GM12892 (cell line): ENCODE measurements around the gene DUSP5.

ENCODE experiments used
- DNase-seq: peaks from one replicate; pipeline ENCODE4 v3.0.0; 2011; ENCODE audit not compliant: insufficient read length
- FAIRE-seq: peaks from 2 replicates; lab custom pipeline; 2011; peaks lifted over from hg19 to GRCh38; lab: Jason Lieb, UNC
- POLR2A ChIP-seq: IDR thresholded peaks from 2 replicates; pipeline ENCODE4 v1.6.1; 2011; ENCODE audit warnings: low read depth, low read length, control low read depth
- POLR2AphosphoS5 ChIP-seq: IDR thresholded peaks from 2 replicates; pipeline ENCODE4 v1.6.1; 2011; ENCODE audit warnings: low read depth, low read length, control low read depth
- TAF1 ChIP-seq: IDR thresholded peaks from 2 replicates; pipeline ENCODE4 v1.6.1; 2011; ENCODE audit warnings: low read depth, mild to moderate bottlenecking, control low read depth, low read length, borderline replicate concordance

DUSP5 gene

GRCh38 chr10:110546499-110547110 is 48.9 kb downstream of the DUSP5 start:
- peak; percentile 24 for FAIRE-seq
- TF ChIP-seq POLR2A = no peak
- TF ChIP-seq TAF1 = no peak
- no peak for TF ChIP-seq POLR2AphosphoS5
- no peak for DNase-seq

GRCh38 chr10:110547139-110547761 is 49.5 kb downstream of the DUSP5 start:
- DNase-seq (no peak), FAIRE-seq (peak; percentile 90)
- no peak for TF ChIP-seq TAF1
- TF ChIP-seq POLR2AphosphoS5 = no peak
- TF ChIP-seq POLR2A = no peak

- FAIRE-seq (no peak), DNase-seq (no peak)
- no peak for TF ChIP-seq POLR2A
- no peak for TF ChIP-seq POLR2AphosphoS5
- TF ChIP-seq TAF1 = no peak
Measured at GRCh38 chr10:110548002-110548401, 50.3 kb downstream of the DUSP5 start.

- TF ChIP-seq TAF1 (no peak), POLR2A (no peak), POLR2AphosphoS5 (no peak)
- no peak for DNase-seq
- no peak for FAIRE-seq
Measured at GRCh38 chr10:110549211-110549610, 51.5 kb downstream of the DUSP5 start.

GRCh38 chr10:110553905-110554304 is 56.2 kb downstream of the DUSP5 start:
- DNase-seq (no peak), FAIRE-seq (no peak)
- no peak for TF ChIP-seq POLR2A
- TF ChIP-seq POLR2AphosphoS5 = no peak
- no peak for TF ChIP-seq TAF1

GRCh38 chr10:110556296-110556695 is 58.6 kb downstream of the DUSP5 start:
- DNase-seq (no peak), FAIRE-seq (no peak)
- TF ChIP-seq TAF1 = no peak
- no peak for TF ChIP-seq POLR2AphosphoS5
- no peak for TF ChIP-seq POLR2A

- peak; percentile 19 for DNase-seq
- FAIRE-seq = peak; percentile 87
- no peak for TF ChIP-seq POLR2AphosphoS5
- TF ChIP-seq TAF1 = no peak
- TF ChIP-seq POLR2A = no peak
Measured at GRCh38 chr10:110556969-110557601, 59.4 kb downstream of the DUSP5 start.

GRCh38 chr10:110558041-110558440 is 60.3 kb downstream of the DUSP5 start:
- FAIRE-seq (no peak), DNase-seq (no peak)
- no peak for TF ChIP-seq POLR2A
- no peak for TF ChIP-seq TAF1
- TF ChIP-seq POLR2AphosphoS5 = no peak

DNA sequence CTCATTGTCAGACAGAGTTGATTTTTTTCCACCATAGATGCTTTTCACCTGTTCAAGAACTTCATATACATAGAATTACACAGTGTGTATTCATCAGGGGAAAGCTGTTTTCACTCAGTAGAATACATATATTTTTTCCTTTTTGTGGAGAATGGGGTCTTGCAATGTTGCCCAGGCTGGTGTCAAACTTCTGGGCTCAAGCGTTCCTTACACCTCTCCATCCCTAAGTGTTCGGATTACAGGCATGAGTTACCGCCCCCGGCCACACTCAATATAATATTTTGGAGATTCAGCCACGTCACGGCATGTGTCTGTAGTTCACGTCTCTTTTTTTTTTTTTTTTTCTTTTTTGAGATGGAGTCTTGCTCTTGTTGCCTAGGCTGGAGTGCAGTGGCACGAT is 62.3 kb downstream of the DUSP5 start:
- FAIRE-seq (no peak), DNase-seq (no peak)
- TF ChIP-seq POLR2AphosphoS5 (no peak), TAF1 (no peak), POLR2A (no peak)
